Colonic mucosa (tissue), 4 donors: ENCODE data around the gene SDR39U1. TPM values are rescaled to one million over a fixed set of nuclear protein-coding genes. Genes with fewer than 3 reads are reported as not detected.
"Not testable (repeated sequence)": the region's sequence is repeated elsewhere in the genome, so short reads cannot be mapped to it uniquely, and the experiment has no call there.

ENCODE experiments used
- DNase-seq: peaks from one replicate; pipeline ENCODE4 v3.0.0-alpha.2; 2020
- H3K27ac ChIP-seq: fragments of 200-600 bp; one replicate; pipeline ENCODE4 v1.8.0; 2021
- H3K27me3 ChIP-seq: fragments of 200-600 bp; one replicate; pipeline ENCODE4 v1.8.0; 2021
- H3K36me3 ChIP-seq: fragments of 200-600 bp; one replicate; pipeline ENCODE4 v1.8.0; 2021
- H3K4me1 ChIP-seq: fragments of 200-600 bp; one replicate; pipeline ENCODE4 v1.8.0; 2021; ENCODE audit warnings: mild to moderate bottlenecking
- H3K4me3 ChIP-seq: fragments of 200-600 bp; one replicate; pipeline ENCODE4 v1.8.0; 2021
- H3K9ac ChIP-seq, 2 donors: one replicate each; pipeline ENCODE4 v1.7.0; 2013; ENCODE audit warnings: control low read depth in 2 of 2, low read depth in 2 of 2, low read length in 2 of 2
- H3K9me3 ChIP-seq: fragments of 200-600 bp; one replicate; pipeline ENCODE4 v1.8.0; 2021
- CTCF ChIP-seq: fragments of 200-600 bp; IDR thresholded peaks from one replicate; pipeline ENCODE4 v1.8.0; 2022; ENCODE audit warnings: antibody characterized with exemption, mild to moderate bottlenecking
- intact Hi-C: fragments of 100-400 bp; cut with DNase I; formaldehyde crosslinking; loops from one replicate; pipeline ENCODE4 v1.14.1; 2022
- total RNA-seq, 2 donors: library from RNA; stranded (reverse); fragmentation: NEBNext Ultra II Directional in 1 of 2; extraction: Animal tissue kit (Norgen Biotek cat#: 25700) in 1 of 2; gene quantifications; one replicate each; pipeline ENCODE4 v1.2.1, GENCODE V29; 2021
- donor health status: healthy.
- donor health status: DM: no; HTN: no; CAD: no.
- donor health status: DM: no; HTN: no; CAD: no.

The SDR39U1 gene, protein sequence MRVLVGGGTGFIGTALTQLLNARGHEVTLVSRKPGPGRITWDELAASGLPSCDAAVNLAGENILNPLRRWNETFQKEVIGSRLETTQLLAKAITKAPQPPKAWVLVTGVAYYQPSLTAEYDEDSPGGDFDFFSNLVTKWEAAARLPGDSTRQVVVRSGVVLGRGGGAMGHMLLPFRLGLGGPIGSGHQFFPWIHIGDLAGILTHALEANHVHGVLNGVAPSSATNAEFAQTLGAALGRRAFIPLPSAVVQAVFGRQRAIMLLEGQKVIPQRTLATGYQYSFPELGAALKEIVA
- 10 to 100 TPM; 32.5 to 40.9 TPM for total RNA-seq

DNA sequence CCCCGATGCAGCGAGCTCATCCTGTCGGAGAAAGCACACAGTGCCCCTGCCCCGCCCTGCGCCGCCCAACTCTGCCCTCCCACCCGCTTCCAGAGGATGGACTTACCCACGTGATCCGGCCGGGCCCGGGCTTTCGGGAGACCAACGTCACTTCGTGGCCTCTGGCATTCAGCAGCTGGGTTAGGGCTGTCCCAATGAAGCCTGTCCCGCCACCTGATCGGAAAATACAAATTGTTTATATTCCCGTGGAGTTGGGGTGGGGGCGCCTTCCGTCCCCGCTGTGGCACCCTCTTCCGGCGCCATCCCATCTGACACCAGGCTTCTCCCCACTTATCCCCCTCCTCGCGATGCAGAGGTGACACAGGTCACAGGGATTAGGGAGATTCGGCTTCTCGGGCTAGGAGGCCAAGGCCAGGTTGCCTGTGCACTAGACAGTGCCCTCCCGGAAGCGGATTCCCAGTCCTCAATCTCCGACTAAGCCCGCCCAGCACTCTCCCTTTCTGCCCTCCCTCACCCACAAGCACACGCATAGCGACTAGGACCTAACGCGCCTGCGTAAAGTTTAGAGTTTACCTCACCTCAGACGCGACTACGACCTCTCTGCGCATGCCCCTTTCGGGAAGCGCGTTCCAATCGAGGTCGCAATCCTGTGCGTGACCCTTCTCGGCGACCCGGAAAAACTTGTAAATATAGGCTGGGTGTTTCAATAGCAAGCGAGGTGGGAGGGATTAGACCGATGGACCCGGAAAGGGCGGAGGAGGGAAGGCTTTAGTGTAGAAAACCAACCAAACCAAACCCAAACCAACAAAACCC, at the start of gene SDR39U1:
Gene SDR39U1 (minus strand): TSS at position 537 of the 813 bp plus-strand sequence. CDS start 7 bp downstream, at position 530.
- peak within 1 kb of the TSS; percentile 60 for H3K4me3 ChIP-seq
- H3K36me3 ChIP-seq: peaks cover 17% of the 10 kb centered on the region
- intact Hi-C loops: no loop called here
- peaks cover 18% of the 10 kb centered on the region for H3K4me1 ChIP-seq
- H3K27ac ChIP-seq: peak within 1 kb of the TSS; percentile 99
- TF ChIP-seq CTCF: no peak
- no peaks in the 10 kb centered on the region for H3K9me3 ChIP-seq
- H3K27me3 ChIP-seq: no peaks in the 10 kb centered on the region
- DNase-seq: peak; percentile 98
- H3K9ac ChIP-seq: peak within 1 kb of the TSS; percentile 79 to 96

GRCh38 chr14:24491586-24492408, 49.2 kb upstream of the SDR39U1 start:
- H3K36me3 ChIP-seq, H3K27me3 ChIP-seq, H3K27ac ChIP-seq, H3K4me3 ChIP-seq, DNase-seq, intact Hi-C loops, H3K4me1 ChIP-seq, H3K9me3 ChIP-seq, H3K9ac ChIP-seq: not testable (repeated sequence)

DNA sequence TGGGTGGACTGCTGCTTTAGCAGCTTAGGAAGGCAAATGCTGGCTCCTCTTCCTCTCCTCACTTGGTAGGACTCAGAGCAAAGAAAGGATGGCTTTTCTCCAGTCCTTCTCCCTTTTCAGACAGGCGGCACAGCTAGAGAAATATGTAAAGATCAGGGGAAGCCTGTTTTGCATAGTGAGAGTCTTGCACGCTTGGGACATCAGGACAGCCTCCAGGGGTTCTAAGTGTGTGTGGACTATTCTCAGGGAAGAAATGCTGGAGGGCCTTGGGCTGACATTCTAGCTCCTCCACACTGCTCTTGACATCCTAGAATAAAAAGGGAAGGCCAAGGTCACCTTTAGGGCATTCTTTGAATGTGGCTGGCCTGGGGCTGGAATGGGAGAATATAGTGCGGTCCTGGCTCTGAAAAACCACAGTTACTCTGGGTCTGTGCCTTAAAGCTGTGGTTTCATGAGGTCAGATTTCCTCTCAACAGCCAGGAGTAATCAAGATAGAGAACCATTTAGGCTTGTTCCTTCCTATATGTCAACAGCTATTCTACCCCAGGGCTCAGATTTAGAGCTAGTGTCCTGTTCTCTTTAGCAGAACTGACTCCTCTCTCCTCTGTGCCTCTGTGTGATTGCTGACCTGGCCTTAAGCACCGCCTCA, 41.2 kb upstream of the SDR39U1 start:
- no peaks in the 10 kb centered on the region for H3K4me1 ChIP-seq
- H3K27me3 ChIP-seq: no peaks in the 10 kb centered on the region
- H3K27ac ChIP-seq: no peak overlapping the region
- no peaks in the 10 kb centered on the region for H3K9me3 ChIP-seq
- no peak overlapping the region for H3K4me3 ChIP-seq
- no peak for DNase-seq
- H3K9ac ChIP-seq: no peak overlapping the region
- TF ChIP-seq CTCF: no peak
- no peaks in the 10 kb centered on the region for H3K36me3 ChIP-seq
- intact Hi-C loops: loop anchor here (10.0 kb wide), 1 partner anchor 191 kb away; no protein-coding TSS in a partner anchor

- H3K4me3 ChIP-seq, DNase-seq, H3K9me3 ChIP-seq, H3K27me3 ChIP-seq, H3K4me1 ChIP-seq, H3K36me3 ChIP-seq, H3K27ac ChIP-seq, H3K9ac ChIP-seq: not testable (repeated sequence)
- intact Hi-C loops: loop anchor here (10.0 kb wide), 1 partner anchor 192 kb away; no protein-coding TSS in a partner anchor
Observed at GRCh38 chr14:24482699-24483303, 40.2 kb upstream of the SDR39U1 start.

DNA sequence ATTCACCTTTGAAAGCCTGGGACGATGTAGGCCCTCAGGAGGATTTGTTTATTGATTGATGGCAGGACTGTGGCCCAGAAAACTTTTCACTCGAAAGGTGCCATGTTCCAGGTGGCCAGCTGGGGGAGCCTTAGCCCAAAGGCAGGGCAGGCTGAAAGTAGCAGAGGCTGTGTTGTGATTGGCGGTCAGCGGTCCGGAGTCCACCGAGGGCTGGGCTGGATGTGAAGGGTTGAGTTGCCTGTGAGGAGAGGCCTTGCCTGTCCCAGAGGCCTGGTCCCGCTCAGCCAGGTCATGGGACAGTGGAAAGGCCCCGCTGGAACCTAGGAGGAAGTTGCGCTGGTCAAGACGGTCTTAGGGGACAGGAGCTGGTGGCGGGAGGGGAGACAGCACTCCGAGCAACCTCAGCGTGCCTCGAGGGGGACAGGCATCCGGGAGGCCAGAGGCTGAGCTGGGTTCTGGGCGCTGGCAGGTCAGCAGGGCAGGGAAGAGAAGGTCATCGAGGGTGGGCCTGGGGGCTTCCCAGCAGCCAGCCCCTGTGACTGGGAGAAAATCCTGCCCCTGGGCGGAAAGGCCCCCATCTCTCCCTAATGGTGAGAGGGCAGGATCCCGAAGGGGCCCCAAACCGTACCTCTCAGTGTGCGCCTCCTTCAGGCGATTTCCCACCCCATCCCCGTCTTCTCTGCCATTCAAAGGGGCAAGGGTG, 39.2 kb upstream of the SDR39U1 start:
- TF ChIP-seq CTCF: peak; percentile 48
- H3K4me1 ChIP-seq: no peaks in the 10 kb centered on the region
- H3K9me3 ChIP-seq: no peaks in the 10 kb centered on the region
- peak; percentile 70 for DNase-seq
- no peak overlapping the region for H3K27ac ChIP-seq
- intact Hi-C loops: loop anchor here (10.0 kb wide), 1 partner anchor 193 kb away; no protein-coding TSS in a partner anchor
- no peaks in the 10 kb centered on the region for H3K36me3 ChIP-seq
- no peak overlapping the region for H3K4me3 ChIP-seq
- no peaks in the 10 kb centered on the region for H3K27me3 ChIP-seq
- no peak overlapping the region for H3K9ac ChIP-seq

DNA sequence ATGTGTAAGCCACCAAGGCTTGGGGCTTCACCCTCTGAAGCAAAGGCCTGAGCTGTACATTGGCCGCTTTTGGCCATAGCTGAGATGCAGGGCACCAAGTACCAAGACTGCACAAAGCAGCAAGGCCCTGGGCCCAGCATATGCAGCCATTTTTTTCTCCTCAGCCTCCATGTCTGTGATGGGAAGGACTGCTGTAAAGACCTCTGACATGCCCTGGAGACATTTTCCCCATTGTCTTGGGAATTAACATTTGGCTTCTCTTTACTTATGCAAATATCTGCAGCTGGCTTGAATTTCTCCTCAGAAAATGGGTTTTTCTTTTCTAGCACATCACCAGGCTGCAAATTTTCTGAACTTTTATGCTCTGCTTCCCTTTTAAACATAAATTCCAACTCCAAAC, 37.4 kb upstream of the SDR39U1 start:
- not testable (repeated sequence) for H3K27ac ChIP-seq, H3K36me3 ChIP-seq, H3K4me1 ChIP-seq, H3K4me3 ChIP-seq, DNase-seq, H3K9ac ChIP-seq, H3K27me3 ChIP-seq, H3K9me3 ChIP-seq
- intact Hi-C loops: loop anchor here (10.0 kb wide), 1 partner anchor 195 kb away; no protein-coding TSS in a partner anchor
